HG02884 (cell line): ENCODE data around the gene CUTC.

Experiments
- ATAC-seq: cut with Tn5 transposase; IDR thresholded peaks from one replicate; pipeline ENCODE4 v1.9.1; 2021; ENCODE audit warnings: mild to moderate bottlenecking, moderate library complexity; ENCODE audit not compliant: unreplicated experiment

Gene CUTC

GRCh38 chr10:99781734-99782429, 49.8 kb downstream of the CUTC start:
- ATAC-seq: no peak

DNA sequence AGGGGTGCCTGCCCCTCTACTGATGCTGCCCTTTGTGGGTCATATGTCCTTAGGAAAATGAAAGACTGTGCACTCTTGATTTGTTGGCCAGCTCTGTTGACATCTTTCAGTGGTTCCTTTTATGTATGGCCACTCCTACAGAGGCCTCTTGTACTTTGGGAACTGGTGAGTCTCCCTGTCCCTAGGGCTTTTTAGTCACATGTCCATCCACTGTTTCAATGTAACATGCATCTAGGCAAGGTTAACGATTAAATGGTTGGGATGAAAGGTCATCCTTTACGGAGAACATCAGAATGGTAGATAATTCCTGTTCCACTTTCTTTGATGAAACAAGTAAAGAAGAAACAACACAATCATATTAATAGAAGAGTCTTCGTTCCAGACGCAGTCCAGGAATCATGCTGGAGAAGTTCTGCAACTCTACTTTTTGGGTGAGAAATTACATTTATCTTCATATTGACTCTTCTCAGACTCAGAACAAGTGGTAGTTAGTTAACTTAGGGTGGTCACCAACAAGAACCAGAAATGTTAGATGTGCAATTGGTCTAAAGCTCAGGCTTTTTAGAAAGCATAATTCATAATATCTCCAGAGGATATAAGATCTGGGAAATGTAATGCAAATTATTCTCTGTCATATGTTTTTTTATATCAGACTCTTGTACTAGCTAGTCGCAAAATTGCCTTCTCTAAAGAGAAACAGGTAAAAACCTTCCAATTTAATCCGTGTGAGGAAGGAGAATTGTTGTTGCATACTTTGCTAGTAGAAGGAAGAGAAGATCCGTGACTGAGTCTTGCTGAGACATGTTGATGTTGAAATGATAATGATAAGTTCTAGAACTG, 50.6 kb downstream of the CUTC start, which contains the start of gene ABCC2:
Gene ABCC2, plus strand, starts transcription at position 194 of the 840 bp plus-strand sequence. Its CDS starts 205 bp downstream, at position 399.
- ATAC-seq: no peak

DNA sequence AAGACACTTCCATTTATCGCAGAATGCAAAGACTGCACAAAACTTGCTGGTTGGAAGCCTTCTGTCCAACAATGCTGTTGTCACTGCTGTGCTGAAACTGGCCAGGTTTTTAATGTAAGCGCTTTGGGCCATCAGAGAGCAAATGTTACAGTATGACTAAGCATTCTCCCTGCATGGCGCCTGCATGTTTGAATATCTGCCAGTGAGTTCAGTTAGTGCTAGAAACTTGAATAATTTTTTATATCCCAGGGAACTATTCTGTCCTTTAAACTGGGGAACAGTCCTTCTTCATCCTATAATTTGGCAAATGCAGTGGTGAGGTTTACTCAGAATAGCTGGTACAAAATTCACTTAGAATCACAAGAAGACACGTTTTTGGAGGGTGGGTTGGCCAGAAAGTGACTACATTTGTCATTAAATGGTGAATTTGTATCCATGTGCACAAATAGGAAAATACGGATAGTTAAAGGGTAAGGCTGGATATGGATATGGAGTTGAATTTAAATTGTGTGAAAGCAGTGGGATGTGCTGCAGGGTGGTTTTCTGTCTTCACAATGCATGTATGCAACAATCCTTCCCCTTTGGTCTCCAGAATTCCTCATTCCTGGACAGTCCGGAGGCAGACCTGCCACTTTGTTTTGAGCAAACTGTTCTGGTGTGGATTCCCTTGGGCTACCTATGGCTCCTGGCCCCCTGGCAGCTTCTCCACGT, 52.1 kb downstream of the CUTC start:
- ATAC-seq: no peak

DNA sequence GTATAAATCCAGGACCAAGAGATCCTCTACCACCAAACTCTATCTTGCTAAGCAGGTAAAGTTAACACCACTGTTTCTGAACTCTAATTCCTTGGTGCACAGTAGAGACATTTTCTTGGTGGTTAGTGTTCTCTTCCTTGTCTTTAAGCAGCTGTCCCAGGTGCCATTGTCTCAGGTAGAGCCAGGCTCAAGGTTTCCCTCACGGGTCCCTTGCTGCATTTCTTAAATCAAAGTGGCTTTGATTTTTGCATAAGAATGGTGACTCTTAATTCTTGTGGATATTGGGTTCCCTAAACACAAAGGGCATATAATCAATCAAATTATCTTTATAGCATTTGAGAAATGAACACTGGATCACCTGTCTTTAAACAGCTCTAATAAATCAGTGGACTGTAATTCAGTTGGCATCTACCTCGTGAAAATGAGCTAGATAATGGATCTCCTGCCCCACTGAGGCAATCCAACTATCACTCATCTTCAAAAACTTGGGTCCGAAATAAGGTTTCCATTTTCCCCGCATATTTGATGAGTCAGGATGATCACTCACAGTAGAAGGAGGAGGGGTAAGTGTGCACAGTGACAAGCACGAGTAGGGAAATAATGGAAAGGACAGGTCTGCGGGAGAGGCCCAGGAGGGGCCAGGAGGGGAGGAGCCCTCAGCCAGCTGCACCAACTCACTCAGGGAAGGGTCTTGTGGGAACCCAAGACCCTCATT, 52.9 kb downstream of the CUTC start:
- no peak for ATAC-seq

DNA sequence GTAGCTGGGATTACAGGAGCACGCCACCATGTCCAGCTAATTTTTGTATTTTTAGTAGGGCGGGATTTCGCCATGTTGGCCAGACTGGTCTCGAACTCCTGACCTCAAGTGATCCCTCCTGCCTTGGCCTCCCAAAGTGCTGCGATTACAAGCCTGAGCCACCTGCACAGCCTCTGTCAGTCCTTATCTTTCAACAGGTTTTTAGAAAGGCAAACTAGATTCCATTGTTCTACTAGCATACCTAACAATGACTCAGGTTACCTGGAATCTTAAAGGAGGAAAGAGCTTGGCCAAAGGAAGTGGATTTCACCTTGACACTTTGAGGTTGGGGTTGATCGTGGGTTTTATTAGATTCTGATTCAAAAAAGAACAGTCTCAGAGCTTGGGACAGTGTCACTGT, 53.6 kb downstream of the CUTC start:
- no peak for ATAC-seq

DNA sequence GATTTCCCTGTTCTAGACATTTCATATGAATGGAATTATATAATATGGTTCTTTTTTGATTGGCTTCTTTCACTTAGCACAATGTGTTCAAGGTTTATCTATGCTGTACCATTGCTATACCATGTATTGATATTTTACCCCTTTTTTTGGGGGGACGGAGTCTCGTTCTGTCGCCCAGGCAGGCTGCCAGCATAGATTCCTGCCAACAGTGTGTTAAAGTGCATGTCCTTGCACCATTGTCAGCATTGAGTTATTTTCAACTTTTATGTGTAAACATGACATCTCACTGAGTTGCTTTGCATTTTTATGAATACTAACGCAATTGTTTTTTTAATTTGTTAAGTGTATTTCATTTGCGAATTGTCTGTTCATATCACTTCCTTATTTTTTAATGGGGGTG, 55.3 kb downstream of the CUTC start:
- no peak for ATAC-seq

- ATAC-seq: no peak
These were observed 55.9 kb downstream of the CUTC start for GRCh38 chr10:99787782-99788445.

DNA sequence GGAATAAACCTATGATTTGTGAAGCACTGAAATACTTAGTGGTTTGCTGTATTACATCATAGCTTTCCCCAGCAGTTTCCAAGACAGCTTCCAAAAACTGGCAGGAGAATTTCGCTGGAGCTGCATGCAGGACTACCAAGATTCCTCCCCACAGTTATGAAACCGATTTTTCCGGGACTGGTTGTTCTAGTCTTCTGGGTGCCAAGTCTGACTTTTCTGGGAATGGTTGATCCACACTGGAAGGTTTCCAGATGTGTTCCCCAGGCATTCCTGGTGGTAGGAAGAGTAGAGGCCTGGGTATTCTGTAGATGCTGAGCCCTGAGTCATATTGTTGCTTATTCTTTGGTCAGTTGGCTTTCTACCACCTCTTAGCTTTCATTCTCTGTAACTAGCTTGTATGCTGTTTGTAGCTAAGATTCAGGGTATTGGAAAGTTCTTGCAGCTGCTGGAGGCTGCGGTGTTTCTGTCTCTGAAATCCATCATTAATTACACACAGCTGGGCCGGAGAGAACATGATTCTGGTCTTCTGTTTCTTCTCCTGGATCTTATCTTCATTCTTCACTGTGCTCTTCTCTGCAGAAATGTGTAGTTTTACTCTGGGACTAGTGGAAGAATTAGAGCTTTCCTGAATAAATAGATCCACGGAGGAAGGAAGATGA, 56.7 kb downstream of the CUTC start:
- ATAC-seq: no peak

DNA sequence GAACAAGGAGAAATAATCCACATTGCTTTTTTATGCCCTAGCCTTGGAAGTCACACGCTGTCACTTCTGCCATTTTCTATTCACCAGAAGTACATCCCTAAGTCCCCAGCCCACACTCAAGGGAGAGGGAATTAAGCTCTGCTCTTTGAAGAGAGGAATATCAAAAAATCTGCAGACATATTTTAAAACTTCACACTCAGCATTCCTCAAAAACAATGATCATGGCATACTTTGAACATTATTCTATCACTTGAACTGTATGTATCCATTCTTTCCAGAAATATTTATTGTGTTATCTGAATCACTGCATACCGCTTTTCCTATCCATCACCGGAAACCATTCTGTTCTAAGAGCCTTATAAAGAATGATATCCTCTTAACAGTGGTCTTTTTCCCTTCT, 59.8 kb downstream of the CUTC start:
- ATAC-seq: no peak

- no peak for ATAC-seq
These were observed 61.8 kb downstream of the CUTC start for GRCh38 chr10:99793819-99794218.

- no peak for ATAC-seq
These were observed 64.9 kb downstream of the CUTC start for GRCh38 chr10:99796928-99797327.

GRCh38 chr10:99798031-99798430, 66.0 kb downstream of the CUTC start:
- no peak for ATAC-seq

GRCh38 chr10:99798920-99799319, 66.9 kb downstream of the CUTC start:
- no peak for ATAC-seq

DNA sequence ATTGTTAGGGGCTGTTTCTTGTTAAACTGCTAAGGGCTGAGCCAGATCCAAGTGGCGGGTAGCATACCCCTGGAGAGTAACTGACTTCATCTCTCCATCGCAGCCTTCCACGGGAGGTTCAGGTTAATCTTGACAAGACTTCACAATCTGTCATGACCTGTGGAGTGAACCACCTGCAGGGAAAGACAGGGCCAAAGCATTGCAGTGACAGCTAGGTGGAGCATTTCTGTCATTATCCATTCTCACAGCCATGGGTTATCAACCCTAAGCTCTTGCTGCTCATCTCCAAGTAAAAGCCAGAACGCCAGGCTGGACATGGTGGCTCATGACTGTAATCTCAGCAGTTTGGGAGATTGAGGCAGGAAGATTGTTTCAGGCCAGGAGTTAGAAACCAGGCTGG, 67.6 kb downstream of the CUTC start:
- ATAC-seq: no peak

GRCh38 chr10:99804471-99804870, 72.4 kb downstream of the CUTC start:
- no peak for ATAC-seq

DNA sequence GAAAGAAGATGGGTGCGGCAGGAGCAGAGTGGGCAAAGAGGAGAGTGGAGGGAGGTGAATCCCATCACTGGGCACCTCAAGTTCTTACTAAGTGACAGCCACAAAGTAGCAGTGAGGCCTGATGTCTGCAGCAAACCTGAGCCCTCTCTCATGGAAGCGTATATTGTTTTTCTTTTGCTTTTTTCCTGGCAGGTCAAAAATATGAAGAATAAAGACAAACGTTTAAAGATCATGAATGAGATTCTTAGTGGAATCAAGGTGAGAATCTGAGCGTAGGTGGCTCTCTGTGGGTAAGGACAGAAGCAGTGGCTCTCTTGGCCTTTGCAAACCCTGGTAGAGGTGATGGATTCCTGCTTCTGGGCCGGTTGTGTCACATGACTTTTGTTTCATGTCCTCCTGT, 73.2 kb downstream of the CUTC start:
- no peak for ATAC-seq
